Nephron (organoid): ENCODE data around the gene ANO3.

Experiments used
- H3K27ac Mint-ChIP-seq, 3 experiments: 2 replicates each; pipeline ENCODE4 v1.8.0; 2020; ENCODE audit warnings: mixed read lengths in 3 of 3, mild to moderate bottlenecking in 2 of 3, moderate library complexity in 1 of 3
- H3K27me3 Mint-ChIP-seq: 2 replicates; pipeline ENCODE4 v1.8.0; 2021; ENCODE audit warnings: low read depth, mild to moderate bottlenecking, moderate library complexity, mixed read lengths
- H3K36me3 Mint-ChIP-seq: 2 replicates; pipeline ENCODE4 v1.8.0; 2020; ENCODE audit warnings: low read depth, mixed read lengths
- H3K4me1 Mint-ChIP-seq: 2 replicates; pipeline ENCODE4 v1.8.0; 2020; ENCODE audit warnings: mixed read lengths
- H3K4me3 Mint-ChIP-seq, 3 experiments: 2 replicates each; pipeline ENCODE4 v1.8.0; 2020; ENCODE audit warnings: mild to moderate bottlenecking in 3 of 3, mixed read lengths in 3 of 3, moderate library complexity in 2 of 3
- H3K9me3 Mint-ChIP-seq: 2 replicates; pipeline ENCODE4 v1.8.0; 2020; ENCODE audit warnings: mixed read lengths
- TF ChIP-seq, protein P1 (sequence below), 3 experiments: fragments of 200-600 bp; sonication (generic); IDR thresholded peaks; one replicate each; pipeline ENCODE4 v1.5.0; 2021; ENCODE audit warnings: antibody characterized with exemption in 3 of 3; ENCODE audit not compliant: unreplicated experiment in 3 of 3

Gene ANO3

DNA sequence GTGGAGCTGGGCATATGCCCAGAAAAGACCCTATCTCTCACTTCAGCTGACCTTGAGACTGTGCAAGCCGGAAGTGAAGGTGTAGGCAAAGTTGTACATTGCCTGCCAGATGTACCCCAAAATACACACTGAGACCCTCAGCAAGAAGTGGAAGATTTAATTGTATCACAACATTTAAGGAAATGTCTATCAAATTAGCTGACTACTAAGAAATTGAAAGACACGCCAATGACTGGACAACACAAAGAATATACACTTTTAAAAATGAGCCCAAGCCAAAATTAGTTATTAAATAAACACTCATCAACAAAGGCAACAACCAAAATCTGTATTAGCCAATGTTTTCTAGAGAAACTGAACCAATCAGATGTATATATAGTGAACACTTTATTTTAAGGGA lies 7.7 kb upstream of the ANO3 start:
- H3K4me3 Mint-ChIP-seq = no peak overlapping the region
- TF ChIP-seq, protein P1, sequence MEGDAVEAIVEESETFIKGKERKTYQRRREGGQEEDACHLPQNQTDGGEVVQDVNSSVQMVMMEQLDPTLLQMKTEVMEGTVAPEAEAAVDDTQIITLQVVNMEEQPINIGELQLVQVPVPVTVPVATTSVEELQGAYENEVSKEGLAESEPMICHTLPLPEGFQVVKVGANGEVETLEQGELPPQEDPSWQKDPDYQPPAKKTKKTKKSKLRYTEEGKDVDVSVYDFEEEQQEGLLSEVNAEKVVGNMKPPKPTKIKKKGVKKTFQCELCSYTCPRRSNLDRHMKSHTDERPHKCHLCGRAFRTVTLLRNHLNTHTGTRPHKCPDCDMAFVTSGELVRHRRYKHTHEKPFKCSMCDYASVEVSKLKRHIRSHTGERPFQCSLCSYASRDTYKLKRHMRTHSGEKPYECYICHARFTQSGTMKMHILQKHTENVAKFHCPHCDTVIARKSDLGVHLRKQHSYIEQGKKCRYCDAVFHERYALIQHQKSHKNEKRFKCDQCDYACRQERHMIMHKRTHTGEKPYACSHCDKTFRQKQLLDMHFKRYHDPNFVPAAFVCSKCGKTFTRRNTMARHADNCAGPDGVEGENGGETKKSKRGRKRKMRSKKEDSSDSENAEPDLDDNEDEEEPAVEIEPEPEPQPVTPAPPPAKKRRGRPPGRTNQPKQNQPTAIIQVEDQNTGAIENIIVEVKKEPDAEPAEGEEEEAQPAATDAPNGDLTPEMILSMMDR (IDR thresholded peaks at IDR 0.05; ENCODE audit: unreplicated experiment in 3 of 3) = no peak
- H3K9me3 Mint-ChIP-seq = no peaks in the 10 kb centered on the region
- peaks cover 10% of the 10 kb centered on the region for H3K27me3 Mint-ChIP-seq
- H3K36me3 Mint-ChIP-seq = no peaks in the 10 kb centered on the region
- H3K4me1 Mint-ChIP-seq = no peaks in the 10 kb centered on the region
- H3K27ac Mint-ChIP-seq = no peak overlapping the region

DNA sequence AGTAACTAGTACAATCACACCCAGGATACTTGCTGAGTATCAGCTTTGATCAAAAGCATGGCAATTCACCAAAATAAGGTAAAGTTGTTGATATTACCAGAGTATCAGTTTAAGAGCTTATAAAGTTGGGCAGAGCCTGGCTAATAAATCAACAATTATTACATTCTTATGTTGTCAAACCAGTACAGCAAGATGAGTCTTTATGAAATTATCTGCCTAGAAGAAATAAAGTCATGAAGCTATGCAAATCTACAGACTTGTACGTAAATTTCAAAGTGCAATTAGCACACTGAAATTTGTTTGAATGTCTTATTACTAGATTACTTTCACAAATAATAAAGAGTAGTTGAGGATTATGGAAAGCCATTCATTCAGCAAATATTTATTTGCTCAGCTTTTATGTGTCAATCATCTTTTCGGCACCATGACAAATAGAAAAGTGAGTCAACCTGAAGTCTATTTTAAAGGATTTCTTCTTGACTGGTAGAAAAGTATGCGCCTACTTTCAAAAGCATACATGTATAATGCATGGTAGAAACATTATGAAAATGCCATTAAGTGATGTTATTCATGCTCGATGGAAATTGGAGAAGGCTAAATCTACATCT lies 5.0 kb upstream of the ANO3 start:
- Mint-ChIP-seq H3K4me1 (peaks cover 7% of the 10 kb centered on the region), H3K4me3 (no peak overlapping the region), H3K9me3 (no peaks in the 10 kb centered on the region), H3K36me3 (no peaks in the 10 kb centered on the region), H3K27ac (no peak overlapping the region), H3K27me3 (peaks cover 18% of the 10 kb centered on the region)
- TF ChIP-seq, protein P1 (IDR thresholded peaks at IDR 0.05; ENCODE audit: unreplicated experiment in 3 of 3) = no peak

DNA sequence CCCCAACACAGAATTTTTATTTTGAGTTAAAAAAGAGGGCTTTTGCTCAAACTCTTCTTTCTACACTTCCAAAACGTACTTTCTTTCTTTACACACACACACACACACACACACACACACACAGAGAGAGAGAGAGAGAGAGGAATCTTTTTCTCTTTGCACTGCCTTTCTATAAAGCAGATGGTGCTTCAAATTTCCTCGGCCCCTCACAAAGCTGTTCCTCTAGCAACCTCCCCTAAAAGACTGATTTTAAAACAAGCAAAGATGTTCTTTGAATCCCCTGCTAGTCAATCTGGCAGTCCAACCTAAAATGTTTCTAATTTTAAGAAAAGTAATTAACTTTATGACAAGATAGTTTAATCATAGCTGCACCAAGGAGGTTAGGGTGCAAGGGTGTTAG lies 2.7 kb upstream of the ANO3 start:
- TF ChIP-seq, protein P1 (IDR thresholded peaks at IDR 0.05; ENCODE audit: unreplicated experiment in 3 of 3) = no peak
- Mint-ChIP-seq H3K9me3 (no peaks in the 10 kb centered on the region), H3K27ac (no peak overlapping the region), H3K36me3 (no peaks in the 10 kb centered on the region), H3K4me3 (no peak overlapping the region), H3K4me1 (peaks cover 22% of the 10 kb centered on the region), H3K27me3 (peaks cover 25% of the 10 kb centered on the region)

DNA sequence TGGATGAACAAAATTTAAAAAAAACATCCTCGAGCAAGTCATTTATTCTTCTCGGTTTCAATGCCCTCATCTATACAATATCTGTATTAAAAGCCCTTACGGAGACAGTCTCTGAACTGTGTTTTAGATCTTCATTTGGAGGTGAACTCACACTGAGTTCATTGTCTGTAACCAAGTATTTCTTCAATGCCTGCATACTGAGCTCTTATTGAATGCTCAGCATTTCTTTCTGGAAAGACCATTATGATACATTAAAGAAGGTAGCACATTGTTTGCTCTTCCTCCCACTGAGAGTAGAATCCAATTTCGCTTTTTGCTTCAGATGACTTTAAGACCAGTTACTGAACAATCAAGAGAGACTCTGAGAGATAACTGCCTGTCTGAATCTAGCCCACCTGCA lies 1.7 kb upstream of the ANO3 start:
- peaks cover 25% of the 10 kb centered on the region for H3K4me1 Mint-ChIP-seq
- no peaks in the 10 kb centered on the region for H3K9me3 Mint-ChIP-seq
- H3K27ac Mint-ChIP-seq = no peak overlapping the region
- no peaks in the 10 kb centered on the region for H3K36me3 Mint-ChIP-seq
- TF ChIP-seq, protein P1 (IDR thresholded peaks at IDR 0.05; ENCODE audit: unreplicated experiment in 3 of 3) = no peak
- H3K27me3 Mint-ChIP-seq = peaks cover 25% of the 10 kb centered on the region
- H3K4me3 Mint-ChIP-seq = no peak overlapping the region

DNA sequence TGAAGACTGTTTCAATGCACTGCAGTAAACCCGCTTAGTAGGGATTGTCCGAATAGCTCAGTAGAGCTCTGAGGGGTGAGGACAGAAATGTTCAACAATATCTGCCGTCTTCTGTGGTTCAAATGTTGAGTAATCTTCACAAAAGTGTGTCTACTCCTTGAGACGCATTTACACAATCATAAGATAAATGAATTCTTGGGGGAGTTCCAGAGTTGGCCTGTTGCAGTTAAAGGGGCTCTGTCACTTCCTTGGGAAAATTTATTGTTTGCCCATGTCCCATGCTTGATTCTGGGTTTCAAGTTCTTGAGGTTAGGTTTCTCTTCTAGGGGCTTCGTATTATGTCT lies 614 bp downstream of the ANO3 start:
- H3K4me3 Mint-ChIP-seq = peak overlapping the region; percentile 75 to 81 (median 80)
- H3K27me3 Mint-ChIP-seq = peaks cover 25% of the 10 kb centered on the region
- peak overlapping the region in 1 of 3 experiments; percentile 86 for H3K27ac Mint-ChIP-seq
- peaks cover 31% of the 10 kb centered on the region for H3K4me1 Mint-ChIP-seq
- no peaks in the 10 kb centered on the region for H3K9me3 Mint-ChIP-seq
- no peaks in the 10 kb centered on the region for H3K36me3 Mint-ChIP-seq
- TF ChIP-seq, protein P1 (IDR thresholded peaks at IDR 0.05; ENCODE audit: unreplicated experiment in 3 of 3) = no peak

DNA sequence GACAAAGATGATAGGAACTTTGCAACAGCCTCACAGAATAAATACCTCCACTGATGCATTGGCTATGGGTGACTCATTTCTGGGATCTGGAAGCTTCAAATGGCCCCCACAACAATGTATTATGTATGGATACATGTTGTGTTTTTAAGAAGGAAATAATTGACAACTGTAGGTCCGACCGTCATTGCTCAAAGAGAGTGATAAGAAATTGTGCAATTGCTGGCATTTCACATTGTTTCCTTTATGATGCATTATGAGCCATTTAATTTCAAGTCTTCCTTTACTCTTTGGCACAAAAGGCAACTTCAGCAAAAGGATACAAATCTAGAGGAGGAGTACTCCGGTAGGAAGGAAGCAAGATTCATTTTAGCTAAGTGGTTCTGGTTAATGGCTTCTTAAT lies 2.0 kb downstream of the ANO3 start:
- Mint-ChIP-seq H3K4me3 (no peak overlapping the region), H3K27ac (peak overlapping the region in 1 of 3 experiments; percentile 74), H3K4me1 (peaks cover 31% of the 10 kb centered on the region), H3K36me3 (no peaks in the 10 kb centered on the region), H3K9me3 (no peaks in the 10 kb centered on the region), H3K27me3 (peaks cover 20% of the 10 kb centered on the region)
- TF ChIP-seq, protein P1 (IDR thresholded peaks at IDR 0.05; ENCODE audit: unreplicated experiment in 3 of 3) = no peak
